Astrocyte of the cerebellum (primary cell): ENCODE results near the gene CNNM2.

Source experiments
- DNase-seq: peaks from one replicate; pipeline ENCODE4 v3.0.0-alpha.2; 2011; ENCODE audit warnings: low read depth
- H3K4me3 ChIP-seq: 2 replicates; pipeline ENCODE4 v1.5.1; 2011; ENCODE audit warnings: mild to moderate bottlenecking, low read depth, low read length, moderate library complexity
- CTCF ChIP-seq: IDR thresholded peaks from 2 replicates; pipeline ENCODE4 v1.5.1; 2012; ENCODE audit warnings: low read length, low read depth, moderate library complexity, mild to moderate bottlenecking; ENCODE audit errors: missing control alignments
- in situ Hi-C: cut with HindIII; loops from 2 replicates; pipeline ENCODE4 v1.10.0; 2017; ENCODE audit warnings: low sequenced_read_pairs

Gene CNNM2

GRCh38 chr10:102906507-102906906 is 11.6 kb upstream of the CNNM2 start:
- H3K4me3 ChIP-seq = no peak overlapping the region
- TF ChIP-seq CTCF = no peak
- in situ Hi-C loops = loop anchor here (25.0 kb wide), 1 partner anchor 156 kb away; no protein-coding TSS in a partner anchor
- no peak for DNase-seq

- no peak overlapping the region for H3K4me3 ChIP-seq
- in situ Hi-C loops = loop anchor here (5.0 to 25.0 kb wide), 2 partner anchors 148 to 328 kb away; no protein-coding TSS in a partner anchor
- no peak for TF ChIP-seq CTCF
- no peak for DNase-seq
These were observed 3.3 kb upstream of the CNNM2 start for GRCh38 chr10:102914781-102915180.

GRCh38 chr10:102916173-102916572 is 1.9 kb upstream of the CNNM2 start:
- TF ChIP-seq CTCF = no peak
- in situ Hi-C loops = loop anchor here (25.0 kb wide), 1 partner anchor 146 kb away; no protein-coding TSS in a partner anchor
- H3K4me3 ChIP-seq = no peak overlapping the region
- DNase-seq = no peak

- in situ Hi-C loops = loop anchor here (25.0 kb wide), 1 partner anchor 145 kb away; no protein-coding TSS in a partner anchor
- peak; percentile 93 for TF ChIP-seq CTCF
- peak overlapping the region; percentile 75 for H3K4me3 ChIP-seq
- DNase-seq = peak; percentile 13
These were observed 656 bp upstream of the CNNM2 start for GRCh38 chr10:102917314-102917961.

GRCh38 chr10:102918817-102919245 is 737 bp downstream of the CNNM2 start:
- no peak for TF ChIP-seq CTCF
- no peak for DNase-seq
- H3K4me3 ChIP-seq = peak overlapping the region; percentile 75
- in situ Hi-C loops = loop anchor here (25.0 kb wide), 1 partner anchor 143 kb away; no protein-coding TSS in a partner anchor

GRCh38 chr10:102919246-102919959 is 1.3 kb downstream of the CNNM2 start:
- TF ChIP-seq CTCF = no peak
- peak overlapping the region; percentile 75 for H3K4me3 ChIP-seq
- in situ Hi-C loops = loop anchor here (25.0 kb wide), 1 partner anchor 143 kb away; no protein-coding TSS in a partner anchor
- DNase-seq = no peak
